LNCAP (cell line): ENCODE measurements around the gene MMP15.

Experiments
- CTCF ChIP-seq: fragments of 450-650 bp; IDR thresholded peaks from 2 replicates; pipeline ENCODE4 v1.5.1; 2017; ENCODE audit warnings: mild to moderate bottlenecking

The MMP15 gene

GRCh38 chr16:58082381-58082780 is 56.8 kb downstream of the MMP15 start:
- TF ChIP-seq CTCF = no peak

- no peak for TF ChIP-seq CTCF
Measured at GRCh38 chr16:58084635-58085034, 59.1 kb downstream of the MMP15 start.

- no peak for TF ChIP-seq CTCF
Measured at GRCh38 chr16:58085171-58085570, 59.6 kb downstream of the MMP15 start.

- no peak for TF ChIP-seq CTCF
Measured at GRCh38 chr16:58085584-58086251, 60.2 kb downstream of the MMP15 start.

GRCh38 chr16:58086381-58087208 is 61.0 kb downstream of the MMP15 start:
- TF ChIP-seq CTCF = no peak

GRCh38 chr16:58087209-58087913 is 61.8 kb downstream of the MMP15 start:
- no peak for TF ChIP-seq CTCF

- no peak for TF ChIP-seq CTCF
Measured at GRCh38 chr16:58088091-58088490, 62.5 kb downstream of the MMP15 start.
